Fibroblast of mammary gland (primary cell): ENCODE measurements around the gene MYD88.

ENCODE experiments used
- DNase-seq: peaks from one replicate; pipeline ENCODE4 v3.0.0-alpha.2; 2010; ENCODE audit warnings: low read depth
- H3K4me3 ChIP-seq: 2 replicates; pipeline ENCODE4 v1.5.1; 2011; ENCODE audit warnings: low read depth, mild to moderate bottlenecking, low read length, moderate library complexity; ENCODE audit not compliant: control insufficient read depth
- TF ChIP-seq, protein P1 (sequence below): conservative IDR thresholded peaks from 2 replicates; pipeline ENCODE4 v1.5.1; 2011; ENCODE audit warnings: low read depth, low read length, inconsistent platforms; ENCODE audit not compliant: control insufficient read depth, insufficient read depth

Gene MYD88

DNA sequence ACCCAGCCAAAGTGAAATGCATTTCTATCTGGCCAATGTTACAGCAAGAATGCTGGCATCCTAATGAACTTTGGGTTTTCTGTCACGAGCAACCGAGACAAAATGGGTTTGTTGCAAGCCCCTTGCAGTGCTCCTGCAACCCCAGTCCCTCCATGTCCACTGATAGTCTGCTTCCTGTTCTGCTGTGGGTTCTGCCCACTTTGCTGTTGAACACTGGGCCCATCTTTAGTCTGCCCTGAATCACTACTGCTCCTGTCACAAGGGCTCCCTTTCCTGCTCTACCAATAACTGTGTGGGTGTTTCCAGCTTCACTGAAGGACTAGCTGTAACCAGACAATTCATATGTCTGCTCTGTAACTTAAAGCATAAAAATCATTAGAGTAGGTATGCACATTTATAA is 14.1 kb downstream of the MYD88 start:
- H3K4me3 ChIP-seq = no peak overlapping the region
- TF ChIP-seq, protein P1, sequence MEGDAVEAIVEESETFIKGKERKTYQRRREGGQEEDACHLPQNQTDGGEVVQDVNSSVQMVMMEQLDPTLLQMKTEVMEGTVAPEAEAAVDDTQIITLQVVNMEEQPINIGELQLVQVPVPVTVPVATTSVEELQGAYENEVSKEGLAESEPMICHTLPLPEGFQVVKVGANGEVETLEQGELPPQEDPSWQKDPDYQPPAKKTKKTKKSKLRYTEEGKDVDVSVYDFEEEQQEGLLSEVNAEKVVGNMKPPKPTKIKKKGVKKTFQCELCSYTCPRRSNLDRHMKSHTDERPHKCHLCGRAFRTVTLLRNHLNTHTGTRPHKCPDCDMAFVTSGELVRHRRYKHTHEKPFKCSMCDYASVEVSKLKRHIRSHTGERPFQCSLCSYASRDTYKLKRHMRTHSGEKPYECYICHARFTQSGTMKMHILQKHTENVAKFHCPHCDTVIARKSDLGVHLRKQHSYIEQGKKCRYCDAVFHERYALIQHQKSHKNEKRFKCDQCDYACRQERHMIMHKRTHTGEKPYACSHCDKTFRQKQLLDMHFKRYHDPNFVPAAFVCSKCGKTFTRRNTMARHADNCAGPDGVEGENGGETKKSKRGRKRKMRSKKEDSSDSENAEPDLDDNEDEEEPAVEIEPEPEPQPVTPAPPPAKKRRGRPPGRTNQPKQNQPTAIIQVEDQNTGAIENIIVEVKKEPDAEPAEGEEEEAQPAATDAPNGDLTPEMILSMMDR = no peak
- DNase-seq = no peak

GRCh38 chr3:38153221-38153620 is 14.8 kb downstream of the MYD88 start:
- no peak overlapping the region for H3K4me3 ChIP-seq
- no peak for DNase-seq
- TF ChIP-seq, protein P1 = no peak

- DNase-seq = peak; percentile 96
- TF ChIP-seq, protein P1 = no peak
- H3K4me3 ChIP-seq = no peak overlapping the region
Observed at GRCh38 chr3:38154033-38154494, 15.6 kb downstream of the MYD88 start.

DNA sequence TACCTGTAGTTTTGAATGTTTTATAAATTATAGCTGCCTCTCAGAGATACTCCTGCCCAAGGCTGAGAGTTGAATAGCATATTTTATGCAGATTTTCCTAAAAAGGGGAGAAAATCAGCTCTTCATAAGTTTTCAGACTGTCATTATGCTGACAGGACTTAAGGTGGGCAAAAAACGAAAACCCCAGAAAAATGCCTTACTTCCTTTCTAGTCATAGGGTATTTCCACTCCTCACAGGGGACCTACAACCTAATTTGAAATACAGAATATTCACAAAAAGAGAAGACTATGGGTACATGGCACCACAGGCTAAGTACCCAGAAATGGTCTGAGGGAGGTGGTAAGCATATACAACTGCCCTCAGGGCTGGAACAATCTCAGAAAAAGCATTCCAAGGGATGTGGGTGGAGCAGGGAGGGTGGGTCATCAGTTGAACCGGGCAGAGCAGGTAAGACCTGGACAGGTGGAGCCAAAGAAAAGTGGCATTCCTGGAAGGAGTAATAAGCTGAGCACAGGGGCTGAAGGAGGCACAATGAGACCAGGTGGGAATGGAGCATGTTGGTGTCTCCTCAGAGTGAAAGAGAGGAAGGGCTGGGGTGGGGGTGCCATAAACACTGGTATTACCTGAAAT is 16.3 kb downstream of the MYD88 start:
- no peak for DNase-seq
- TF ChIP-seq, protein P1 = no peak
- no peak overlapping the region for H3K4me3 ChIP-seq

DNA sequence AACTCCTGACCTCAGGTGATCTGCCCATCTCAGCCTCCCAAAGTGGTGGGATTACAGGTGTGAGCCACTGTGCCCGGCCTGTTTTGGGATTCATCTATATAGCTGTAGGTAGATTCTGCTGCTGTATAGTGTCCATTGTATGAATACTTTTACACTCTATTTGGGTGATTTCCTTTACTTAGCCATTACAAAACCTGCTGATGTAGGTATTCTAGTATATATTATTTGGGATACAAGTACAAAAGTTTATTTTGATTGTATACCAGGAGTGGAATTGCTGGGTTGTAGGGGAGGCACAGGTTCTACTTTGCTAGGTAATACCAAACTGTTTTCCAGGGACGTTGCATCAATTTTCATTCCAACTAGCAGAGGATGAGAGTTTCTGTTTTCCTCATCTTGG is 17.4 kb downstream of the MYD88 start:
- no peak for DNase-seq
- H3K4me3 ChIP-seq = no peak overlapping the region
- TF ChIP-seq, protein P1 = no peak

GRCh38 chr3:38157117-38157516 is 18.7 kb downstream of the MYD88 start:
- H3K4me3 ChIP-seq = no peak overlapping the region
- no peak for DNase-seq
- TF ChIP-seq, protein P1 = no peak

- no peak for DNase-seq
- H3K4me3 ChIP-seq = no peak overlapping the region
- TF ChIP-seq, protein P1 = no peak
Observed at GRCh38 chr3:38157595-38157994, 19.1 kb downstream of the MYD88 start.
